Gastrocnemius medialis (tissue), 4 donors: Measurements from ENCODE around the gene DCBLD1.

Experiments
- POLR2A ChIP-seq, 2 donors: fragments of 450-650 bp; IDR thresholded peaks; one replicate each; pipeline ENCODE4 v1.6.1; 2017; ENCODE audit warnings: antibody characterized with exemption in 2 of 2, mild to moderate bottlenecking in 2 of 2, moderate library complexity in 2 of 2
- TF ChIP-seq, protein P1 (sequence below), 5 experiments: fragments of 450-650 bp in 3 of 5; fragments of 200-600 bp in 2 of 5; sonication (generic) in 2 of 5; IDR thresholded peaks in 4 of 5; conservative IDR thresholded peaks in 1 of 5; 1 replicate in 4 of 5; 2 replicates in 1 of 5; pipeline ENCODE4 v1.5.1; 2016 to 2019; ENCODE audit warnings: antibody characterized with exemption in 5 of 5, mild to moderate bottlenecking in 3 of 5, moderate library complexity in 3 of 5

DNA sequence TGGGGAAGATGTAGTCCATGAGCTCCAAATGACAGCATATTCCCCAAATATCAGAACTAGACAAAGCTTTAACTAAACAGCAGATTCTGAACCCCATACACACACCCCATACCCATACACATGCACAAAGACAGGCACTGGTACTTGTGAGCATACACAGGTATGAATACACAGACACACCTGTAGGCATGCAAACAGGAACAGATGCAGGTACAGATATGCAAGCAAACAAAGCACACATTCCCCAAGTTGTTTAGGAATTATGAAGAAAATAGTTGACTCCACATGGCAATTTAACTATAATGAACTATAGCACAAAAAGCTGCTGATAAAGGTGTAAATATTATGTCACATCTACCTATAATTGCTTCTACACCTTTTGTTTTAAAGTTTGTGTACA, 103.2 kb downstream of the DCBLD1 start:
- TF ChIP-seq, protein P1, sequence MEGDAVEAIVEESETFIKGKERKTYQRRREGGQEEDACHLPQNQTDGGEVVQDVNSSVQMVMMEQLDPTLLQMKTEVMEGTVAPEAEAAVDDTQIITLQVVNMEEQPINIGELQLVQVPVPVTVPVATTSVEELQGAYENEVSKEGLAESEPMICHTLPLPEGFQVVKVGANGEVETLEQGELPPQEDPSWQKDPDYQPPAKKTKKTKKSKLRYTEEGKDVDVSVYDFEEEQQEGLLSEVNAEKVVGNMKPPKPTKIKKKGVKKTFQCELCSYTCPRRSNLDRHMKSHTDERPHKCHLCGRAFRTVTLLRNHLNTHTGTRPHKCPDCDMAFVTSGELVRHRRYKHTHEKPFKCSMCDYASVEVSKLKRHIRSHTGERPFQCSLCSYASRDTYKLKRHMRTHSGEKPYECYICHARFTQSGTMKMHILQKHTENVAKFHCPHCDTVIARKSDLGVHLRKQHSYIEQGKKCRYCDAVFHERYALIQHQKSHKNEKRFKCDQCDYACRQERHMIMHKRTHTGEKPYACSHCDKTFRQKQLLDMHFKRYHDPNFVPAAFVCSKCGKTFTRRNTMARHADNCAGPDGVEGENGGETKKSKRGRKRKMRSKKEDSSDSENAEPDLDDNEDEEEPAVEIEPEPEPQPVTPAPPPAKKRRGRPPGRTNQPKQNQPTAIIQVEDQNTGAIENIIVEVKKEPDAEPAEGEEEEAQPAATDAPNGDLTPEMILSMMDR (IDR thresholded peaks at IDR 0.05 in 4 of 5, conservative IDR thresholded peaks at IDR 0.05 in 1 of 5) = no peak
- TF ChIP-seq POLR2A (IDR thresholded peaks at IDR 0.05) = no peak
